ENCODE data around the gene PRKCE. TPM values are rescaled to one million over a fixed set of nuclear protein-coding genes. Genes with fewer than 3 reads are reported as not detected.
"Not testable (repeated sequence)": the region's sequence is repeated elsewhere in the genome, so short reads cannot be mapped to it uniquely, and the experiment has no call there.

PRKCE gene
- total RNA-seq, 1 donor from 2014 or later: 20.3 TPM

DNA sequence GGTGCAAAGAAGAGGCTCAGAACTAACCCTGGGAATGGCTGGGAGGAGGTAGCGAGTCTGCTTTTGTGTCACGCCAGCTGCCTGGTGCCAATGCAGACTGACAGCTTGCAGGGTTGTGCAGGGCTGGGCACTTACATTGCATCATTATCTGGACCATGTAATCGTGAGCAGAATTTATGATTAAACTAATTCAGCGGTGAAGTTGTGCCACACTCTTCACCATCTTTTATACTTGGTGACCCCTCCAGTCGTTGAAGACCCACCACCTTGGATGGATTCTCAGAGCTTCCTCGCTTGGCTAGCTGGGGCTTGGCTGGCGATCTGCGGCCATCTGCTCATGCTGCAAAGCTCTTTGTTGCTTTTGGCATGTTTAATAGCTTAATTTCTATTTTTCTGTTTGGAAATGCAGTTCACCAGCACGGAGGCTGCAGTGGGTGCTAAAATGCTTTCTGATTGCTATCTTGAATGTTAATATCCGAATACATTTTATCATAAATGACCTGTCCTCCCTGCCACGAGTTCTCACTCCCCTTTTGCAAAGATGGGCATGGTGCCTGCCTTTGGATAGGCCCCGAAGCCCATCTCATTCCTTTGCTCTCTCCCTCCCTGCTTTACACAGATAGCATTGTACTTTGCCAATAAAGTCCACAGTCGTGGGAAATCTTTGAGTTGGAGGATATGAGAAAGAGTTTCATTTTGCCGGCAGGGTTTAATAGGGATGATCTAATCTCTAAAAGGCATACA is 188.2 kb downstream of the PRKCE start:
- DNase-seq (ENCODE audit: low spot score): no peak
- intact Hi-C loops (cut with DNase I): no loop called here

DNA sequence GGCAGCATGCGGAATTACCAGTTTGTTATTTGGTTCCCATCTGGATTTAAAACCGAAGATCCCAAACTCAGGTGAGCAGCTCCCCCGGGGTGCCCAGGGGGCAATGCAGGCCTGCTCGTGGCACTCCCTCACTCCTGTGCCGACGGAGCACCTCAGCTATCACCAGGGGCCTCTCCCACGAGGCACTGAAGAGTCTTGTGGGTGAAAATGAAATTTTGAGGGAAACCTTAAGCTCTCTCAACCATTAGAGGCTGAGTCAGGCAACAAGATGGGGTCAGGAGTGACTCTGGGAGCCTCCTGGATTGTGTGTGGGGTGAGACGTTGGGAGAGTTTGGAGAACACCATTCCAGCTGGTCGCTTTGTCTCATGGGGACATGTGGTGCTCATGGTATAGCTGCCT is 189.0 kb downstream of the PRKCE start:
- no peak for DNase-seq (ENCODE audit: low spot score)
- intact Hi-C loops (cut with DNase I): no loop called here

- intact Hi-C loops (cut with DNase I): no loop called here
- no peak for DNase-seq (ENCODE audit: low spot score)
Measured at GRCh38 chr2:45841752-45842407, 190.4 kb downstream of the PRKCE start.

GRCh38 chr2:45843136-45843535 is 191.7 kb downstream of the PRKCE start:
- intact Hi-C loops (cut with DNase I): no loop called here
- no peak for DNase-seq (ENCODE audit: low spot score)

GRCh38 chr2:45844796-45845457 is 193.5 kb downstream of the PRKCE start:
- no peak for DNase-seq (ENCODE audit: low spot score)
- intact Hi-C loops (cut with DNase I): no loop called here

- intact Hi-C loops (cut with DNase I): no loop called here
- no peak for DNase-seq (ENCODE audit: low spot score)
Measured at GRCh38 chr2:45845566-45845965, 194.1 kb downstream of the PRKCE start.

DNA sequence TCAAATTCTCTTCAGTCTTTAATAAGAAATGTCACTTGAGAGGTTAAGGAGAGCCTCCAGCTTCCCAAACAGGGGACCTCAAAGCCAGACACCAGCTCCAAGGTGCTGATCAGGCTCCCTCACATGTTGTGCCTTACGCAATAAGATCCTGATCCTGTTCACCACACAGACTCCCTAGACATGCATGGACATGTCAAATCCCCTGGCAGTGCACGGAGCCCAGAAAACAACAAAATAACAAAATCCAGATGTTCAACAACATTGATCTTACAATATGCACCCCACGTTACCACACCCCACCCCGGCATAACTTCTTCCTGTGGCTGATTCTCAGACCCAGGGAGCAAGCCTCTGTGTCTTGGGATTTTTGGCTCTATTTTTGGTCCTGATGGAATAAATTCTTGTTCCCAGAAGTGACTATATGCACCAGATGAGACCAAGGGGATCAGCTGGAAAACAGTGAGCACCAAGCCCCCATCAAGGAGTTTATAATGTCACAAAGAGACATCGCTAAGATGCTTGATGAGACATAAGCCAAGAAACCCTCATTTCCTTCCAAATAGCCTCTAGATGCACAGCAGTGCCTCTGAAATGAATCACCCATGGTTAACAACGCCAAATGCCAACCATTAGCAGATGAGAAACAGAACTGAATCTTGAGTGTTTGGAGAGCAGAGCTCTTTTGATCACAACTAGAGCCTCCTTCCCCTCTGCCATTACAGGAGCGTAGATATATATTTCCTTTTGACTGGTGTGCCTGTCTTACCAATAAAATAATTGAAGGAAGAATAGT is 198.2 kb downstream of the PRKCE start:
- no peak for DNase-seq (ENCODE audit: low spot score)
- intact Hi-C loops (cut with DNase I): no loop called here

- DNase-seq (ENCODE audit: low spot score): no peak
- intact Hi-C loops (cut with DNase I): no loop called here
Measured at GRCh38 chr2:45850558-45850957, 199.1 kb downstream of the PRKCE start.

GRCh38 chr2:45851111-45851510 is 199.6 kb downstream of the PRKCE start:
- intact Hi-C loops (cut with DNase I): no loop called here
- DNase-seq (ENCODE audit: low spot score): no peak

DNA sequence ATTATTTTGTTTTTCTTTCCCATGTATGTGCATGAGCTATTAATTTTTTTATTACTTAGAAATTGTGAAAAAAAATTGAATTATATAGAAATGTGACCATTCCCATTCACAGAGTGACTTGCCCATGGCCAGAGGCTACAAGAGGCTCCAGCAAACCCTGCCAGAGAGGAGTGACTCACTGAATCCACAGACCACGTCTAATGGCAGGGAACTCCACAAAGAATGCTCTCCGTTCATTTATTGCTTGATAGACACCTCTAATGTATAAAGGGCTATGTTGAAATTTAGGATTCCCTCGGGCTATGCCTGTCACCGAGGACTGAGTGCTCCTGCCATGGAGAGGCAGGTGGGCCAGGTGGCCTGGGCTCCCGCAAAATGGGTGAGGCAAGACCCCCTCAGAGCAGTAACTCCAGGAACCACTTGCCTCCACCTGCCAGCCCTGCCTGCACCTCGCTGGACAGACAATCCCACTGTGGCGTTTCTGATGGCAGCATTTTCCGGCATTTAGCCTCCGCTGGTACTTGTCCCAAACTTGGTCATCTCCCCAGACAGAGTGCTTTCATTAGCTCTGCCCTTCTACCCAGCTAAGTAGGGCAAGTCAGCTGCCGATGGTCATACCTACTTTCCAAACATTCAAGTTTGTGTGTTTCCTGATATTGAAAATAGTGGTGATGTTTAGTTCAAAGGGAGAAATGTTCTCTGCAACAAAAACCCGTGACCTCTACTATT is 200.3 kb downstream of the PRKCE start:
- no peak for DNase-seq (ENCODE audit: low spot score)
- intact Hi-C loops (cut with DNase I): no loop called here

GRCh38 chr2:45852450-45853150 is 201.1 kb downstream of the PRKCE start:
- DNase-seq (ENCODE audit: low spot score): no peak
- intact Hi-C loops (cut with DNase I): no loop called here

DNA sequence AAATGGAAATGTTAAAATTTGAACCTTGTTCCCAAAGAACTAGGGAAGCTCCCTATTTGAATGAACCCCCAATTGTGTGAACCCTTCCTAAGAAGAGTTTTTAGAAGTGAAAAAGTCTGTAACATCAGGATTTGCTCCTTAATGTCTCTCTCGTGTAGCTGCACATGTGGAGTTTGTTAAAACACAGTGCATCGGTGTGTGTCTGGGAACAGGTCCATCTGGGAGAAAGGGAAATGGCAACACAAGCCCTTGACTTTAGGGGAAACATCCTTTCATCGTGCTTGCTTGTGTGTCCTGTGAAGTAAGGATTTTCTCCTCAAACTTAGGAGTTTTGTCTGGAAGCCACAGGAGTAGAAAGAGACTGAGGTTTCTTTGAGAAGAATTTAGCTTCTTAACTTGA is 203.9 kb downstream of the PRKCE start:
- DNase-seq (ENCODE audit: low spot score): no peak
- intact Hi-C loops (cut with DNase I): no loop called here

- intact Hi-C loops (cut with DNase I): no loop called here
- DNase-seq (ENCODE audit: low spot score): no peak
Measured at GRCh38 chr2:45856391-45857274, 205.2 kb downstream of the PRKCE start.

- no peak for DNase-seq (ENCODE audit: low spot score)
- intact Hi-C loops (cut with DNase I): no loop called here
Measured at GRCh38 chr2:45857275-45857609, 205.8 kb downstream of the PRKCE start.

DNA sequence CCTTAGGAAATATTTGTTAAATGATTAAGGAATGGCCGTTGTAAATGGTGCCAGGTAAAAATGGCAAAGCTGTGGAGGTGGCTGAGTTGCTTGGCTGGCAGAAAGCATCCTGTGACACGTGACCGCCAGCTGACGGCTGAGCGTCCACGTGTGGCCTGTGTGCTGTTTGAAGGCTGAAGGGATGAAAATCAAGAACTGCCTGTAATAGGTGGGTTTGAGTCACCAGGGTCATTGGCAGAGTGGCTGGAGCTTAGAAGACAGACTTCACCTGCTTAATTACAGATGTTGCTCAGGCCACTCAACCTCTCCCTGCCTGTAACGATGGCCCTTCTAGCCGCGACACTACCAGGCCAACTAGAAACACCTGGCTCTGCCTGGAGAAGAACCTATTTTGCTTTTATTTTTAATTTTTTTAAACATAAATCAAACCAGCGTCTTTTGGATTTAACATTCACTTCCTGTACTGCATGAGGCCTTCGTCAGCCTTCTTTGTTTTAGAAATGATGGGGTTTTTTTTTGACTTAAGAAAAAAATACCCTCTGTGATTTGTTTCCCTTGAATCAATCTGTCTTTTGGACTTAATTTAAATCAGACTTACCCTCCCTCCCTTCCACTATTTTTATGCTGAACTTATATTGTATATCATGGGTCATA is 206.5 kb downstream of the PRKCE start:
- intact Hi-C loops (cut with DNase I): no loop called here
- DNase-seq (ENCODE audit: low spot score): no peak

DNA sequence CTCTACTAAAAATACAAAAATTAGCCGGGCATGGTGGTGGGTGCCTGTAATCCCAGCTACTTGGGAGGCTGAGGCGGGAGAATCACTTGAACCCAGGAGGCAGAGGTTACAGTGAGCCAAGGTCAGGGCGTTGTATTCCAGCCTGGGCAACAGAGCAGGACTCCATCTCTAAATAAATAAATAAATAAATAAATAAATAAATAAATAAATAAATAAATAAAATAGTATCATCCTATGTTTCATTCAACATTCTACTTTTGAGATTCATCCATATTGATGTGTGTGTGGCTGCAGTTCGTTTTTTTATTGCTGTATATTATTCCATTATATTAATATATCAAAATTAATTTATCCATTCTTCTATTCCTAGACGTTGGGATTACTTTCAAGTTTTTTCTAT is 207.4 kb downstream of the PRKCE start:
- intact Hi-C loops (cut with DNase I); DNase-seq (ENCODE audit: low spot score): not testable (repeated sequence)

- no peak for DNase-seq (ENCODE audit: low spot score)
- intact Hi-C loops (cut with DNase I): no loop called here
Measured at GRCh38 chr2:45859682-45860081, 208.2 kb downstream of the PRKCE start.
